DND-41 (cell line): Measurements from ENCODE around the gene LRIG3.

Experiments
- ATAC-seq: fragments of 200-7000 bp; cut with Tn5 transposase; 3 replicates; pipeline ENCODE4 v1.9.1; 2021; ENCODE audit warnings: low read depth; ENCODE audit not compliant: insufficient read depth
- DNase-seq: peaks from one replicate; pipeline ENCODE4 v3.0.0-alpha.2; 2020
- H2AFZ ChIP-seq: 2 replicates; pipeline ENCODE4 v1.6.0; 2012; ENCODE audit warnings: low read depth, low read length
- H3K27ac ChIP-seq: 2 replicates; pipeline ENCODE4 v1.5.1; 2012; ENCODE audit warnings: low read length, inconsistent platforms
- H3K27me3 ChIP-seq: fragments of 200-600 bp; sonication (generic); 2 replicates; pipeline ENCODE4 v1.6.0; 2012; ENCODE audit warnings: low read length, mild to moderate bottlenecking, inconsistent platforms; ENCODE audit not compliant: insufficient read depth, poor library complexity
- H3K36me3 ChIP-seq: 2 replicates; pipeline ENCODE4 v1.5.1; 2012; ENCODE audit warnings: low read length, inconsistent platforms; ENCODE audit not compliant: insufficient read depth
- H3K4me1 ChIP-seq: 2 replicates; pipeline ENCODE4 v1.5.1; 2012; ENCODE audit warnings: mild to moderate bottlenecking, low read length; ENCODE audit not compliant: insufficient read depth
- H3K4me2 ChIP-seq: 2 replicates; pipeline ENCODE4 v1.6.0; 2012; ENCODE audit warnings: mild to moderate bottlenecking, moderate library complexity, low read length, inconsistent platforms; ENCODE audit not compliant: insufficient read depth
- H3K4me3 ChIP-seq, 2 experiments: fragments of 200-600 bp in 1 of 2; shearing (Covaris generic) in 1 of 2; 2 replicates each; pipeline ENCODE4 v1.5.1; 2012 to 2016; ENCODE audit warnings: inconsistent platforms in 2 of 2, low read length in 2 of 2, mild to moderate bottlenecking in 2 of 2, low read depth in 1 of 2, moderate library complexity in 1 of 2
- H3K79me2 ChIP-seq: 2 replicates; pipeline ENCODE4 v1.6.0; 2012; ENCODE audit warnings: low read length, inconsistent platforms; ENCODE audit not compliant: insufficient read depth
- H3K9ac ChIP-seq: 2 replicates; pipeline ENCODE4 v1.6.0; 2012; ENCODE audit warnings: low read depth, mild to moderate bottlenecking, inconsistent platforms, low read length, moderate library complexity
- H3K9me3 ChIP-seq: 2 replicates; pipeline ENCODE4 v1.5.1; 2012; ENCODE audit warnings: low read length, moderate library complexity, mild to moderate bottlenecking, inconsistent platforms; ENCODE audit not compliant: insufficient read depth, severe bottlenecking
- H4K20me1 ChIP-seq: 2 replicates; pipeline ENCODE4 v1.6.0; 2012; ENCODE audit warnings: low read length; ENCODE audit not compliant: insufficient read depth
- EZH2 ChIP-seq: IDR thresholded peaks from 3 replicates; pipeline ENCODE4 v1.6.1; 2012; ENCODE audit warnings: borderline replicate concordance, low read depth, mild to moderate bottlenecking, moderate library complexity, low read length, inconsistent platforms; ENCODE audit not compliant: severe bottlenecking
- TF ChIP-seq, protein P1 (sequence below): IDR thresholded peaks from 2 replicates; pipeline ENCODE4 v1.5.1; 2012; ENCODE audit warnings: borderline replicate concordance, low read length, moderate library complexity, mild to moderate bottlenecking; ENCODE audit not compliant: poor library complexity, severe bottlenecking; ENCODE audit errors: extremely low read depth

The LRIG3 gene

DNA sequence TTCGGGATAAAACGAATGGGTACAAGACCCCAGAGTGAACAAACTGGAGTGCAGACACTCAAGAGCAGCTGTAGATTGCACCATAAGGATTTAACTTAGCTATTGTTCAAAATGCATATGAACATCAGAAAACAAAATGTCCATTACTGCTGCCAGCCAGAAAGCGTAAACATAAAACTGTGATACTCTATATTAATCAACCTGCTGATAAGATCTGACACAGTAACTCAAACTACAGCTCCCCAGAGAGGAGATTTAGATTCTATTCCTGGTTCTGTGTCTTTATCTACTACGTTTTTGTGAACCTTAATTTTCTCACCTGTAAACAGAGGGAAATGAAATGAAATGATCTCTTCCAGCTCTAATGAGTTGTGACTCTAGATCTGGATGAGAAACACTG, 22.3 kb downstream of the LRIG3 start:
- no peak overlapping the region for H3K4me2 ChIP-seq
- no peaks in the 10 kb centered on the region for H4K20me1 ChIP-seq
- no peaks in the 10 kb centered on the region for H3K4me1 ChIP-seq
- H3K4me3 ChIP-seq: no peak overlapping the region
- H3K27ac ChIP-seq: no peak overlapping the region
- no peaks in the 10 kb centered on the region for H3K27me3 ChIP-seq
- no peaks in the 10 kb centered on the region for H3K9me3 ChIP-seq
- ATAC-seq (no peak), DNase-seq (no peak)
- no peak overlapping the region for H2AFZ ChIP-seq
- TF ChIP-seq, protein P1, sequence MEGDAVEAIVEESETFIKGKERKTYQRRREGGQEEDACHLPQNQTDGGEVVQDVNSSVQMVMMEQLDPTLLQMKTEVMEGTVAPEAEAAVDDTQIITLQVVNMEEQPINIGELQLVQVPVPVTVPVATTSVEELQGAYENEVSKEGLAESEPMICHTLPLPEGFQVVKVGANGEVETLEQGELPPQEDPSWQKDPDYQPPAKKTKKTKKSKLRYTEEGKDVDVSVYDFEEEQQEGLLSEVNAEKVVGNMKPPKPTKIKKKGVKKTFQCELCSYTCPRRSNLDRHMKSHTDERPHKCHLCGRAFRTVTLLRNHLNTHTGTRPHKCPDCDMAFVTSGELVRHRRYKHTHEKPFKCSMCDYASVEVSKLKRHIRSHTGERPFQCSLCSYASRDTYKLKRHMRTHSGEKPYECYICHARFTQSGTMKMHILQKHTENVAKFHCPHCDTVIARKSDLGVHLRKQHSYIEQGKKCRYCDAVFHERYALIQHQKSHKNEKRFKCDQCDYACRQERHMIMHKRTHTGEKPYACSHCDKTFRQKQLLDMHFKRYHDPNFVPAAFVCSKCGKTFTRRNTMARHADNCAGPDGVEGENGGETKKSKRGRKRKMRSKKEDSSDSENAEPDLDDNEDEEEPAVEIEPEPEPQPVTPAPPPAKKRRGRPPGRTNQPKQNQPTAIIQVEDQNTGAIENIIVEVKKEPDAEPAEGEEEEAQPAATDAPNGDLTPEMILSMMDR: no peak
- no peak for TF ChIP-seq EZH2
- H3K9ac ChIP-seq: no peak overlapping the region
- H3K36me3 ChIP-seq: no peaks in the 10 kb centered on the region
- H3K79me2 ChIP-seq: no peaks in the 10 kb centered on the region

DNA sequence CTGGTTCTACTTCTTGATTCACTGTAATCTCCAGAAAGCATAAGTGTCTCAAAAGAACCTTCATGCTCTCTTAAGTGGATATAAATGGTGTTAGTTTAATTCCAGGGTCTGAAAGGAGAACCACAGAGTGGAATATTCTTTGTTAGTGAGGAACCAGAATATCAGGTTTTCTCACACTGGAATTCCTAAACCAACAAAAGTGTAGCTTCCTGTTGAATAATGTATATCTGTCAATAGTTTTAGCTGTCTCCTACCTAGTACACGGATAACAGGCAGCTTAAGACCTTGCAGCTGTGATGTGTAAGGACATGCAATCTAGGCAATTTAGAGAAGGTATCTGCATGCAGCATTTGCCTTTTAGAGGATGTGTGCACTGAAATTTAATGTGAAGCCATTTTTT, 24.0 kb downstream of the LRIG3 start:
- no peaks in the 10 kb centered on the region for H4K20me1 ChIP-seq
- DNase-seq: no peak
- no peaks in the 10 kb centered on the region for H3K36me3 ChIP-seq

DNA sequence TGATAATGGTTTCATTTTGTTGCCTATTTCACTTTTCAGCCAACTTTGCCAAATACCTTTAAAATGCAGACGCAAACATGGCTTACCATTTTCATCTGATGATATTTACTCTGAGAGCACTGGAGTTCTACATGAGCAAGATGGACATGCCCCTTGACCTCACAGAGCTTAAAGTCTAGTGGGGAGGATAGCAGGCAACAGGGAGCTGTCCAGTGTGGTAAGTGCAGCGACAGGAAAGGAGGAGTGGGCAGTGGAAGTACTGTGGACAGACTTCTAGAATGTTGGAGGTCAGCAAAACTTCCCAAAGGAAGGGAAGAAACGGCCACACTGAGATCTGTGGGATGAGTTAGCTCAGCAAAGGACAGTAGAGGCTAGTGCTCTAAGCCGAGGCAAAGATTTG, 25.3 kb downstream of the LRIG3 start:
- ATAC-seq: no peak
- H3K36me3 ChIP-seq: no peaks in the 10 kb centered on the region
- no peak overlapping the region for H3K27ac ChIP-seq
- no peaks in the 10 kb centered on the region for H3K27me3 ChIP-seq
- no peak overlapping the region for H2AFZ ChIP-seq
- H3K4me3 ChIP-seq: no peak overlapping the region
- no peak overlapping the region for H3K4me2 ChIP-seq
- H3K9ac ChIP-seq: no peak overlapping the region
- no peak for TF ChIP-seq EZH2
- TF ChIP-seq, protein P1: no peak
- DNase-seq: no peak
- no peaks in the 10 kb centered on the region for H3K9me3 ChIP-seq
- no peaks in the 10 kb centered on the region for H3K4me1 ChIP-seq
- no peaks in the 10 kb centered on the region for H4K20me1 ChIP-seq
- no peaks in the 10 kb centered on the region for H3K79me2 ChIP-seq

More for the DNA sequence above, 24.0 kb downstream of the LRIG3 start:
- no peaks in the 10 kb centered on the region for H3K9me3 ChIP-seq
- H3K79me2 ChIP-seq: no peaks in the 10 kb centered on the region
- H3K27ac ChIP-seq: no peak overlapping the region
- no peak for TF ChIP-seq EZH2
- TF ChIP-seq, protein P1: no peak
- H3K4me1 ChIP-seq: no peaks in the 10 kb centered on the region
- no peak overlapping the region for H2AFZ ChIP-seq
- no peak overlapping the region for H3K4me2 ChIP-seq
- H3K9ac ChIP-seq: no peak overlapping the region
- no peak for ATAC-seq
- H3K4me3 ChIP-seq: no peak overlapping the region
- no peaks in the 10 kb centered on the region for H3K27me3 ChIP-seq

DNA sequence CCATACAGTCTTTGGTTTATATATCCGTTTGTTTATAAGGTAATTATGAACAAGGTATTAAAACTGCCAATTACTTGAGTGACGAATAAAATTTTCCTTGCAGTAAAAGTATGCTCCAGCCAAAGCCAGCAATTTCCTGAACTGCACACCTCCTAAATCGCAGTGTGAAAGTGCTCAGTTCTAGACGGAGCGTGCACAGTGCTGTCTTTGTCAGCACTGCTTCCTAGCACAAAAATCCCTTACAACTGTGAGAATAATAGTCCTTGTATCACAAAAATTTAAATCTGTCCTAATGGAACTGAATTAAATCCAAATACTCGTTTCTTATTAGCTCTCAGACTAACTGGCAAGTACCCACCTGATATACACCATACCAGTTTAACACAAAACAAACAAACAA, 26.3 kb downstream of the LRIG3 start:
- Histone ChIP-seq H3K4me1 (no peaks in the 10 kb centered on the region), H3K9ac (no peak overlapping the region), H3K36me3 (no peaks in the 10 kb centered on the region), H2AFZ (no peak overlapping the region), H3K27ac (no peak overlapping the region), H3K4me2 (no peak overlapping the region), H4K20me1 (no peaks in the 10 kb centered on the region), H3K9me3 (no peaks in the 10 kb centered on the region), H3K79me2 (no peaks in the 10 kb centered on the region), H3K27me3 (no peaks in the 10 kb centered on the region), H3K4me3 (no peak overlapping the region)
- ATAC-seq (no peak), DNase-seq (no peak)
- TF ChIP-seq, protein P1: no peak
- TF ChIP-seq EZH2: no peak
